Measurements from ENCODE around the gene ANKRD7.
"Not testable (repeated sequence)": the region's sequence is repeated elsewhere in the genome, so short reads cannot be mapped to it uniquely, and the experiment has no call there.

Gene ANKRD7

DNA sequence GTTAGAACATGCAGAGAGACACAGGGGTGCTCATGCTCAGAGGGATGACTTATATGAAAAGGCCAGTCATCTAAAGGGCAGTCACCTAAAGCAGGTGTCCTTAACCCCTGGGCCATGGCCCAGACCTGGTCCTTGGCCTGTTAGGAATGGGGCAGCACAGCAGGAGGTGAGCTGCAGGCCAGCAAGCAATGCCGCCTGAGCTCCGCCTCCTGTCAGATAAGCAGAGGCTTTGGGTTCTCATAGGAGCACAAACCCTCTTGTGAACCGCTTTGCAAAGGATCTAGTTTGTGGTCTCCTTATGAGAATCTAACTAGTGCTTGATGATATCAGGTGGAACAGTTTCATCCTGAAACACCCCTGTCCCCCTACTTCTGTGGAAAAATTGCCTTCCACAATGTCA lies 14.5 kb downstream of the ANKRD7 start:
- CTCF ChIA-PET, result no interaction called here
- no peaks in the 10 kb centered on the region for H3K4me1 ChIP-seq (ENCODE audit: control insufficient read depth, insufficient read depth, low read length)
- TF ChIP-seq ZNF549 (tag by site-specific recombination; IDR thresholded peaks at IDR 0.05), result 0 out of 2 replicates have a peak, but pooled peaks have one; percentile 11
- no peak for TF ChIP-seq ZBTB7A (tag by site-specific recombination; IDR thresholded peaks at IDR 0.05; ENCODE audit: low read depth)
- no peak for TF ChIP-seq MYNN (tag by site-specific recombination; IDR thresholded peaks at IDR 0.05; ENCODE audit: borderline replicate concordance)
- H3K9me3 ChIP-seq (ENCODE audit: control insufficient read depth, insufficient read depth, low read depth, low read length), result no peaks in the 10 kb centered on the region
- H3K4me3 ChIP-seq (ENCODE audit: low read depth, low read length), result no peak overlapping the region
- POLR2A ChIA-PET, result no interaction called here
- no peak overlapping the region for H3K27ac ChIP-seq (ENCODE audit: extremely low read depth, low read depth, low read length)
- H3K36me3 ChIP-seq (ENCODE audit: control insufficient read depth in 2 of 2, insufficient read depth in 1 of 2, low read length in 2 of 2), result no peaks in the 10 kb centered on the region

DNA sequence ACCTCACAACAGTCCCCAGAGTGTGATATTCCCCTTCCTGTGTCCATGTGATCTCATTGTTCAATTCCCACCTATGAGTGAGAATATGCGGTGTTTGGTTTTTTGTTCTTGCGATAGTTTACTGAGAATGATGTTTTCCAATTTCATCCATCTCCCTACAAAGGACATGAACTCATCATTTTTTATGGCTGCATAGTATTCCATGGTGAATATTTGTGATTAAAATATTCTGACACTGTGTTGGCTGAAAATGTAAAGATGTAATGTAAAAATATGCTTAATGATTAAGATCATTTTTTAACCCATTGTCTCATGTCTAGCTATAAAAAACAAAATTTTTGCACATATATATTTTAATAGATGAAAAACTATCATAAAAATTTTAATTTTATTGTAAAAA lies 15.8 kb downstream of the ANKRD7 start:
- H3K36me3 ChIP-seq (ENCODE audit: control insufficient read depth in 2 of 2, insufficient read depth in 1 of 2, low read length in 2 of 2); H3K4me1 ChIP-seq (ENCODE audit: control insufficient read depth, insufficient read depth, low read length); H3K9me3 ChIP-seq (ENCODE audit: control insufficient read depth, insufficient read depth, low read depth, low read length); POLR2A ChIA-PET; CTCF ChIA-PET; H3K27ac ChIP-seq (ENCODE audit: extremely low read depth, low read depth, low read length); H3K4me3 ChIP-seq (ENCODE audit: low read depth, low read length): not testable (repeated sequence)
- TF ChIP-seq ZNF146 (tag by site-specific recombination; IDR thresholded peaks at IDR 0.05), result peak; percentile 63; the same call in 1 of the 2 replicates

DNA sequence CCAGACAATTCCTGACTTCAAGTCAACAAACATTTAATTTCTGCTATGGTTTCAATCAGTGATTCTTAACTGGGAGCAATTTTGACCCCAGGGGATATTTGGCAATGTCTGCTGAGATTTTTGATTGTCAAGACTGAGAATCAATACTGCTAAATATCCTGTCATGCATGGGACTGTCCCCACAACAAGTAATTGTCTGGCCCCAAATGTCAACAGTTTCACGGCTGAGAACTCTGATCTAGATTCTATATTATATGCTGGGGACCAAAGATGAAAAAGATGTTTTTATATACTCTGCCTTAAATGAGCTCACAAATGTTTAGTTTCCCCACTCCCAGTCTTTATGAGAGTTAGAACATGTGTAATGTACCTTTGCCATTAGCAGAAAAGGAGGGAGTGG lies 19.2 kb downstream of the ANKRD7 start:
- Histone ChIP-seq H3K27ac (ENCODE audit: extremely low read depth, low read depth, low read length) (no peak overlapping the region), H3K36me3 (ENCODE audit: control insufficient read depth in 2 of 2, insufficient read depth in 1 of 2, low read length in 2 of 2) (no peaks in the 10 kb centered on the region), H3K4me1 (ENCODE audit: control insufficient read depth, insufficient read depth, low read length) (no peaks in the 10 kb centered on the region), H3K9me3 (ENCODE audit: control insufficient read depth, insufficient read depth, low read depth, low read length) (no peaks in the 10 kb centered on the region), H3K4me3 (ENCODE audit: low read depth, low read length) (no peak overlapping the region)
- ChIA-PET POLR2A (no interaction called here), CTCF (no interaction called here)
- no peak for TF ChIP-seq ZNF266 (tag by site-specific recombination; IDR thresholded peaks at IDR 0.05; ENCODE audit: low read depth)
- no peak for TF ChIP-seq YY1 (tag by site-specific recombination; IDR thresholded peaks at IDR 0.05)

DNA sequence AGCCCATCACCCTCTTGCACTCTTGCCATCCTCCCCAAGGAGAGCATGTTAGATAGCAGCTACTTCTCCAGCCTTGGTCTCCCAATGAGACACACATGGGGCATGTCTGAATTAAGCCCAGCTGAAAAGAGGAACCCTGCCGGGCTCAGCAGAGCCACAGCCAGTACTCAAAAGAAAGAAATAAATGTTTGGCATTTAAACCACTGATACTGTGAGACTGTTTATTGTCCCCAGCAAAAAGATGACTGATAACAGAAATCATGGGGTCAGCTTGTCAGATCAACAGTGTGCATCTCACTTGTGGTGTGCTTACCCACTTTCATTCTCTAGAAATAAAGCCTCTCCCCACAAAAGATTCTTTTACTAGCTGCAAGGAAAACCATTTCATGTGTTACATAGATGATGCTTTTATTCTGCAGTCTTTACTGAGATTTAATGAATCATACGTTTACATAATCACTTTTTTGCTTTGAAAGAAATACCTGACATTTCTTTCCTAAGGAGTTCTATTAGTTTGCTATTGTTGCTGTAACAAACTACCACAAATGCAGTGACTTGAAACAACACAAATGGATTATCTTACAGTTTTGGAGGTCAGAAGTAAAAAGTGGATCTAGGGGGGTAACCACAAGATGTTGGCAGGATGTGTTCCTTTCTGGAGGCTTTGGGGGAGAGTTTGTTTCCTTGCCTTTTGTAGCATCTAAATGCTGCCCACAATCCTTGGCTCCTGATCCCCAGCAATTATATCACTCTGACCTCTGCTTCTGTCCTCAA lies 20.9 kb downstream of the ANKRD7 start:
- POLR2A ChIA-PET, result no interaction called here
- Histone ChIP-seq H3K4me1 (ENCODE audit: control insufficient read depth, insufficient read depth, low read length) (no peaks in the 10 kb centered on the region), H3K9me3 (ENCODE audit: control insufficient read depth, insufficient read depth, low read depth, low read length) (no peaks in the 10 kb centered on the region), H3K36me3 (ENCODE audit: control insufficient read depth in 2 of 2, insufficient read depth in 1 of 2, low read length in 2 of 2) (no peaks in the 10 kb centered on the region), H3K27ac (ENCODE audit: extremely low read depth, low read depth, low read length) (no peak overlapping the region), H3K4me3 (ENCODE audit: low read depth, low read length) (no peak overlapping the region)
- CTCF ChIA-PET, result no interaction called here
- TF ChIP-seq GLIS1 (tag by site-specific recombination; IDR thresholded peaks at IDR 0.05), result peak; percentile 15; the same call in 1 of the 2 replicates
- no peak for TF ChIP-seq ZNF37A (tag by site-specific recombination; IDR thresholded peaks at IDR 0.05)
- peak; percentile 73 for TF ChIP-seq ZIC2 (tag by site-specific recombination; IDR thresholded peaks at IDR 0.05)
- no peak for TF ChIP-seq ZBTB7A (tag by site-specific recombination; IDR thresholded peaks at IDR 0.05; ENCODE audit: low read depth)

DNA sequence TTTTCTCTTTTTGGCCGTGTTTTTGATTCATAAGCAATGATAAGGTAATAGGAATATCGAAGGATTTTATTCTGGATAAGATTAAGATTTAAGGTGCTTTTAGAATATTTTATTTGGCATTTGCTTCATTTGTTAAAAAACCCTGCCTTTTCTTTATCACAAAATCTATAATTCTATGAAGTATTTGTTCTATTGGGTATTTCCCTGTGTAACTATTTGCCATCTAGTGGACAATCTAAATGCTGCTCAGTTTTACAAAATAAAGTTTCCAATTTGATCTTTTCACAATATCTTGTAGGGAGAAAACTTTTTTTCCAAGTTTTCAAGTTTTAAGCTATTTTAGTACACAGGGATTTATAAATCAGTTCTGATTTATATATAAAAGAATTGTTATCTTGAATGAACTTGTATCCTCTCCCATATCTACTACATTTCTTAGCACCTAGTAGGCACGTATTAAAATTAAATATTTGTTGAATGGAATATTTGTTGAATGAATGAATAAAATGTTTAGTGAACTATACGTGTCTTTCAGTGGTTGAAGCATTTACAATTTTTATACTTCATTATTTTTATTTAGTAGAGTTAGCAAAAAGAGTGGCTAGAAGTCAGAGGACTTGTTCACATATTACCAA lies 26.5 kb downstream of the ANKRD7 start:
- Histone ChIP-seq H3K9me3 (ENCODE audit: control insufficient read depth, insufficient read depth, low read depth, low read length) (no peaks in the 10 kb centered on the region), H3K27ac (ENCODE audit: extremely low read depth, low read depth, low read length) (no peak overlapping the region), H3K4me3 (ENCODE audit: low read depth, low read length) (no peak overlapping the region), H3K4me1 (ENCODE audit: control insufficient read depth, insufficient read depth, low read length) (no peaks in the 10 kb centered on the region), H3K36me3 (ENCODE audit: control insufficient read depth in 2 of 2, insufficient read depth in 1 of 2, low read length in 2 of 2) (no peaks in the 10 kb centered on the region)
- POLR2A ChIA-PET, result no interaction called here
- CTCF ChIA-PET, result interaction anchor here (0.7 to 1.9 kb wide), 2 partner anchors 19 to 273 kb away, joined by 3 to 7 read pairs; no protein-coding TSS in a partner anchor
- TF ChIP-seq ZNF112 (tag by site-specific recombination; IDR thresholded peaks at IDR 0.05) (no peak), KLF1 (tag by site-specific recombination; IDR thresholded peaks at IDR 0.05) (no peak), KLF7 (tag by site-specific recombination; IDR thresholded peaks at IDR 0.05; ENCODE audit: borderline replicate concordance) (no peak), ZFP3 (tag by site-specific recombination; IDR thresholded peaks at IDR 0.05; ENCODE audit: low read depth) (no peak), ZNF394 (tag by site-specific recombination; IDR thresholded peaks at IDR 0.05; ENCODE audit: borderline replicate concordance) (no peak), ZNF132 (tag by site-specific recombination; IDR thresholded peaks at IDR 0.05; ENCODE audit: borderline replicate concordance) (no peak)
- TF ChIP-seq, protein P1, sequence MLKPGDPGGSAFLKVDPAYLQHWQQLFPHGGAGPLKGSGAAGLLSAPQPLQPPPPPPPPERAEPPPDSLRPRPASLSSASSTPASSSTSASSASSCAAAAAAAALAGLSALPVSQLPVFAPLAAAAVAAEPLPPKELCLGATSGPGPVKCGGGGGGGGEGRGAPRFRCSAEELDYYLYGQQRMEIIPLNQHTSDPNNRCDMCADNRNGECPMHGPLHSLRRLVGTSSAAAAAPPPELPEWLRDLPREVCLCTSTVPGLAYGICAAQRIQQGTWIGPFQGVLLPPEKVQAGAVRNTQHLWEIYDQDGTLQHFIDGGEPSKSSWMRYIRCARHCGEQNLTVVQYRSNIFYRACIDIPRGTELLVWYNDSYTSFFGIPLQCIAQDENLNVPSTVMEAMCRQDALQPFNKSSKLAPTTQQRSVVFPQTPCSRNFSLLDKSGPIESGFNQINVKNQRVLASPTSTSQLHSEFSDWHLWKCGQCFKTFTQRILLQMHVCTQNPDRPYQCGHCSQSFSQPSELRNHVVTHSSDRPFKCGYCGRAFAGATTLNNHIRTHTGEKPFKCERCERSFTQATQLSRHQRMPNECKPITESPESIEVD (tag by site-specific recombination; IDR thresholded peaks at IDR 0.05), result no peak
- TF ChIP-seq, protein P2, sequence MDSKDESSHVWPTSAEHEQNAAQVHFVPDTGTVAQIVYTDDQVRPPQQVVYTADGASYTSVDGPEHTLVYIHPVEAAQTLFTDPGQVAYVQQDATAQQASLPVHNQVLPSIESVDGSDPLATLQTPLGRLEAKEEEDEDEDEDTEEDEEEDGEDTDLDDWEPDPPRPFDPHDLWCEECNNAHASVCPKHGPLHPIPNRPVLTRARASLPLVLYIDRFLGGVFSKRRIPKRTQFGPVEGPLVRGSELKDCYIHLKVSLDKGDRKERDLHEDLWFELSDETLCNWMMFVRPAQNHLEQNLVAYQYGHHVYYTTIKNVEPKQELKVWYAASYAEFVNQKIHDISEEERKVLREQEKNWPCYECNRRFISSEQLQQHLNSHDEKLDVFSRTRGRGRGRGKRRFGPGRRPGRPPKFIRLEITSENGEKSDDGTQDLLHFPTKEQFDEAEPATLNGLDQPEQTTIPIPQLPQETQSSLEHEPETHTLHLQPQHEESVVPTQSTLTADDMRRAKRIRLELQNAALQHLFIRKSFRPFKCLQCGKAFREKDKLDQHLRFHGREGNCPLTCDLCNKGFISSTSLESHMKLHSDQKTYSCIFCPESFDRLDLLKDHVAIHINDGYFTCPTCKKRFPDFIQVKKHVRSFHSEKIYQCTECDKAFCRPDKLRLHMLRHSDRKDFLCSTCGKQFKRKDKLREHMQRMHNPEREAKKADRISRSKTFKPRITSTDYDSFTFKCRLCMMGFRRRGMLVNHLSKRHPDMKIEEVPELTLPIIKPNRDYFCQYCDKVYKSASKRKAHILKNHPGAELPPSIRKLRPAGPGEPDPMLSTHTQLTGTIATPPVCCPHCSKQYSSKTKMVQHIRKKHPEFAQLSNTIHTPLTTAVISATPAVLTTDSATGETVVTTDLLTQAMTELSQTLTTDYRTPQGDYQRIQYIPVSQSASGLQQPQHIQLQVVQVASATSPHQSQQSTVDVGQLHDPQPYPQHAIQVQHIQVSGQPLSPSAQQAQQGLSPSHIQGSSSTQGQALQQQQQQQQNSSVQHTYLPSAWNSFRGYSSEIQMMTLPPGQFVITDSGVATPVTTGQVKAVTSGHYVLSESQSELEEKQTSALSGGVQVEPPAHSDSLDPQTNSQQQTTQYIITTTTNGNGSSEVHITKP (tag by site-specific recombination; IDR thresholded peaks at IDR 0.05), result no peak
